Endothelial cell (in vitro differentiated cells): ENCODE measurements around the gene ARHGAP32. TPM values are rescaled to one million over a fixed set of nuclear protein-coding genes. Genes with fewer than 3 reads are reported as not detected.

ENCODE experiments used
- DNase-seq: peaks from one replicate; pipeline ENCODE4 v3.0.0; 2021; ENCODE audit warnings: low spot score
- H3K27ac Mint-ChIP-seq: one replicate; pipeline ENCODE4 v1.8.0; 2021; ENCODE audit warnings: mixed read lengths, inconsistent platforms; ENCODE audit not compliant: unreplicated experiment
- H3K27me3 Mint-ChIP-seq: one replicate; pipeline ENCODE4 v1.8.0; 2021; ENCODE audit warnings: mild to moderate bottlenecking, moderate library complexity, mixed read lengths, inconsistent platforms; ENCODE audit not compliant: unreplicated experiment
- H3K36me3 Mint-ChIP-seq: one replicate; pipeline ENCODE4 v1.8.0; 2021; ENCODE audit warnings: mild to moderate bottlenecking, low read depth, mixed read lengths, inconsistent platforms; ENCODE audit not compliant: unreplicated experiment
- H3K4me1 Mint-ChIP-seq: one replicate; pipeline ENCODE4 v1.8.0; 2021; ENCODE audit warnings: mild to moderate bottlenecking, mixed read lengths, inconsistent platforms; ENCODE audit not compliant: unreplicated experiment
- H3K4me3 Mint-ChIP-seq: one replicate; pipeline ENCODE4 v1.8.0; 2021; ENCODE audit warnings: mild to moderate bottlenecking, mixed read lengths, inconsistent platforms; ENCODE audit not compliant: unreplicated experiment
- H3K9me3 Mint-ChIP-seq: one replicate; pipeline ENCODE4 v1.8.0; 2021; ENCODE audit warnings: mixed read lengths, inconsistent platforms; ENCODE audit not compliant: unreplicated experiment
- total RNA-seq: library from RNA; stranded (reverse); fragmentation: NEBNext Ultra II Directional; extraction: Animal tissue kit (Norgen Biotek cat#: 25700); gene quantifications from one replicate; pipeline ENCODE4 v1.2.1, GENCODE V29; 2021; ENCODE audit not compliant: unreplicated experiment
- TF ChIP-seq, protein P1 (sequence below): fragments of 200-600 bp; sonication (generic); IDR thresholded peaks from one replicate; pipeline ENCODE4 v1.5.0; 2021; ENCODE audit warnings: antibody characterized with exemption; ENCODE audit not compliant: unreplicated experiment

Gene ARHGAP32
- total RNA-seq, 1 donor from 2014 or later = 14.5 TPM

GRCh38 chr11:129102756-129103155, 89.4 kb downstream of the ARHGAP32 start:
- H3K27me3 Mint-ChIP-seq = peaks cover 4% of the 10 kb centered on the region
- no peaks in the 10 kb centered on the region for H3K4me1 Mint-ChIP-seq
- H3K27ac Mint-ChIP-seq = no peak overlapping the region
- no peak overlapping the region for H3K4me3 Mint-ChIP-seq
- TF ChIP-seq, protein P1, sequence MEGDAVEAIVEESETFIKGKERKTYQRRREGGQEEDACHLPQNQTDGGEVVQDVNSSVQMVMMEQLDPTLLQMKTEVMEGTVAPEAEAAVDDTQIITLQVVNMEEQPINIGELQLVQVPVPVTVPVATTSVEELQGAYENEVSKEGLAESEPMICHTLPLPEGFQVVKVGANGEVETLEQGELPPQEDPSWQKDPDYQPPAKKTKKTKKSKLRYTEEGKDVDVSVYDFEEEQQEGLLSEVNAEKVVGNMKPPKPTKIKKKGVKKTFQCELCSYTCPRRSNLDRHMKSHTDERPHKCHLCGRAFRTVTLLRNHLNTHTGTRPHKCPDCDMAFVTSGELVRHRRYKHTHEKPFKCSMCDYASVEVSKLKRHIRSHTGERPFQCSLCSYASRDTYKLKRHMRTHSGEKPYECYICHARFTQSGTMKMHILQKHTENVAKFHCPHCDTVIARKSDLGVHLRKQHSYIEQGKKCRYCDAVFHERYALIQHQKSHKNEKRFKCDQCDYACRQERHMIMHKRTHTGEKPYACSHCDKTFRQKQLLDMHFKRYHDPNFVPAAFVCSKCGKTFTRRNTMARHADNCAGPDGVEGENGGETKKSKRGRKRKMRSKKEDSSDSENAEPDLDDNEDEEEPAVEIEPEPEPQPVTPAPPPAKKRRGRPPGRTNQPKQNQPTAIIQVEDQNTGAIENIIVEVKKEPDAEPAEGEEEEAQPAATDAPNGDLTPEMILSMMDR = no peak
- H3K36me3 Mint-ChIP-seq = no peaks in the 10 kb centered on the region
- no peaks in the 10 kb centered on the region for H3K9me3 Mint-ChIP-seq
- DNase-seq = no peak

GRCh38 chr11:129102225-129102624, 89.9 kb downstream of the ARHGAP32 start:
- no peak overlapping the region for H3K27ac Mint-ChIP-seq
- TF ChIP-seq, protein P1 = no peak
- DNase-seq = no peak
- no peaks in the 10 kb centered on the region for H3K9me3 Mint-ChIP-seq
- no peaks in the 10 kb centered on the region for H3K4me1 Mint-ChIP-seq
- H3K36me3 Mint-ChIP-seq = peaks cover 5% of the 10 kb centered on the region
- H3K4me3 Mint-ChIP-seq = no peak overlapping the region
- H3K27me3 Mint-ChIP-seq = peaks cover 4% of the 10 kb centered on the region

GRCh38 chr11:129093283-129093682, 98.8 kb downstream of the ARHGAP32 start:
- no peak for DNase-seq
- TF ChIP-seq, protein P1 = no peak
- no peaks in the 10 kb centered on the region for H3K9me3 Mint-ChIP-seq
- H3K27me3 Mint-ChIP-seq = no peaks in the 10 kb centered on the region
- no peak overlapping the region for H3K4me3 Mint-ChIP-seq
- no peak overlapping the region for H3K27ac Mint-ChIP-seq
- peaks cover 5% of the 10 kb centered on the region for H3K36me3 Mint-ChIP-seq
- H3K4me1 Mint-ChIP-seq = no peaks in the 10 kb centered on the region

GRCh38 chr11:129090056-129090455, 102.1 kb downstream of the ARHGAP32 start:
- H3K27me3 Mint-ChIP-seq = no peaks in the 10 kb centered on the region
- no peaks in the 10 kb centered on the region for H3K9me3 Mint-ChIP-seq
- H3K4me1 Mint-ChIP-seq = no peaks in the 10 kb centered on the region
- no peak overlapping the region for H3K4me3 Mint-ChIP-seq
- DNase-seq = no peak
- H3K27ac Mint-ChIP-seq = no peak overlapping the region
- TF ChIP-seq, protein P1 = no peak
- no peaks in the 10 kb centered on the region for H3K36me3 Mint-ChIP-seq

DNA sequence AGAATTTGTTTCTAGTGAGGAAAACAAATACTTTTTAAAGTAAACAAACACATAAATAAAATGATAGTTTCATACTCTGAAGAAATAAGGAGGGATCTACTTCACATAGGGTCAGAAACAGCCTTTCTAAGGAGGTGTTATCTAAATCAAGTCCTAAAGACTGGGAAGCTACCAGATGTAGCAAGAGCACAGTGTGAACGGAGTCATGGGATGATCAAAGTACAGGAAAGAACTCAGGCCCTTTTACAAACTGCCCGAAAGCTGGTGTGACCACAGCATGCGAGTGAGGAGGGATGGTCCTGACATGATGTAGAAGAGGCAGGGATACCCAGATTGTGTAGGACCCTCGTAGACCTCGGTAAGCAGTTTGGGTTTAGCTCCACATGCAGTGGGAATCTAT, 102.8 kb downstream of the ARHGAP32 start:
- H3K27ac Mint-ChIP-seq = no peak overlapping the region

More for the DNA sequence above, 102.8 kb downstream of the ARHGAP32 start:
- H3K27me3 Mint-ChIP-seq = no peaks in the 10 kb centered on the region
- H3K4me1 Mint-ChIP-seq = no peaks in the 10 kb centered on the region
- no peaks in the 10 kb centered on the region for H3K36me3 Mint-ChIP-seq
- TF ChIP-seq, protein P1 = no peak
- no peak for DNase-seq
- no peaks in the 10 kb centered on the region for H3K9me3 Mint-ChIP-seq
- no peak overlapping the region for H3K4me3 Mint-ChIP-seq
